Duodenal mucosa (tissue), 2 donors: ENCODE measurements around the gene NCCRP1.
"Not testable (repeated sequence)": the region's sequence is repeated elsewhere in the genome, so short reads cannot be mapped to it uniquely, and the experiment has no call there.

ENCODE experiments used
- H3K27ac ChIP-seq: one replicate; pipeline ENCODE4 v1.7.0; 2013; ENCODE audit warnings: low read depth, low read length
- H3K27me3 ChIP-seq, 2 donors: one replicate each; pipeline ENCODE4 v1.7.0; 2013; ENCODE audit warnings: low read length in 2 of 2, control low read depth in 1 of 2; ENCODE audit not compliant: insufficient read depth in 2 of 2, control insufficient read depth in 1 of 2
- H3K36me3 ChIP-seq, 2 donors: one replicate each; pipeline ENCODE4 v1.7.0; 2013; ENCODE audit warnings: low read length in 2 of 2, control low read depth in 1 of 2; ENCODE audit not compliant: insufficient read depth in 2 of 2, control insufficient read depth in 1 of 2
- H3K4me1 ChIP-seq, 2 donors: one replicate each; pipeline ENCODE4 v1.7.0; 2013; ENCODE audit warnings: low read length in 2 of 2, control low read depth in 1 of 2; ENCODE audit not compliant: insufficient read depth in 2 of 2, control insufficient read depth in 1 of 2
- H3K4me3 ChIP-seq, 2 donors: one replicate each; pipeline ENCODE4 v1.7.0; 2013; ENCODE audit warnings: low read length in 2 of 2, low read depth in 1 of 2
- H3K9ac ChIP-seq, 2 donors: one replicate each; pipeline ENCODE4 v1.7.0; 2013; ENCODE audit warnings: low read length in 2 of 2, low read depth in 1 of 2
- H3K9me3 ChIP-seq, 2 donors: one replicate each; pipeline ENCODE4 v1.7.0; 2013; ENCODE audit warnings: low read length in 2 of 2, control low read depth in 1 of 2; ENCODE audit not compliant: control insufficient read depth in 1 of 2

NCCRP1 gene

DNA sequence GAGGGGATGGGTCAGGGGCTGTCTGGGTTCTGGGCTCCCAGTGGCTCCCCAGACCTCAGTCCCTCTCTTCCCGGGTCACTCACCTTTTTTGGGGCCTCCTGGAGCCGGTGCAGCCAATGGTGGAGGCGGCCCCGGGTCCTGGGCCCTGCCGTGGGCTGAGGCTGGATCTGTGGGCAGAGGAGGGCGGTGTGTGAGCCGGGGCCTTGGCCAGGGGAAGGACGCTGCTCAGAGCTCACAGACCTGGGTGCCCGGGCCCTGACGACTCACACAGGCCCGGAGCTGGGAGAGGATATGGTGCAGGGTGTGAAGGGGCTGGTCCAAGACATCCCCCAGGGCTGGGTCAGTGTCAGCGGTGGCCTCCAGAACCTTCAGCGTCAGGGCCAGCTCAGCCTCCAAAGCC is 47.0 kb downstream of the NCCRP1 start:
- not testable (repeated sequence) for H3K4me1 ChIP-seq, H3K9ac ChIP-seq, H3K27ac ChIP-seq, H3K36me3 ChIP-seq, H3K4me3 ChIP-seq, H3K9me3 ChIP-seq, H3K27me3 ChIP-seq

DNA sequence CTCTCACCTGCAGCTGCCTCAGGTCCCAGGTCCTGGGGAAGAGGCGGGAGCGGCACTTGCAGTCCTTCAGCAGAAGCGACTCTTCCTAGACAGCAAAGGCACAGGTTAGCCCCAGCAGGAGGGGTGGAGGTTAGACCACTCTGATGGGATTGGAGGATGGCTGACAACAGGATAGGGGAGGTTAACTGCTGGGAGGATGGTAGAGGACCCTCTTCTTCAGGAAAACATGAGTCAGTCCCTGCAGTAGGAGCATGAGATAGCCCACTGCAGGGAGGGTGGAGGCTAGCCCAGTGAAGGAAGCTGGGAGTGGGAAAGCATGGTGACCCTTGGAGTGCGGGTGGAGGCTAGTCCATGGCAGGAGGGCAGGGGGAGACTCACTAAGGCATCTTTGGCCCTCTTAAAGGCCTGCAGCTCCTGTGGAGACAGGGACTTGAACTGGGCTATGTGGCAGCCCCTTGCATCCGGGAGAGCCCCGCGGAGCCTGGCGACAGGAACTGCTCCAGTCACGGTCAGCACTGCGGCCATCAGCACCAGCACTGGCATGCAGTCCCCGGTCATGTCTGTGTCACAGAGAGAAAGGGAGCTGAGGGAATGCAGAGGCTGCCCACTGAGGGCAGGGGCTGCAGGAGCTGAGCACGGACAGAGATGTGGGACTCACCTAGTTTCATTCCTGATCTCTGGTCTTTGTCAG is 47.8 kb downstream of the NCCRP1 start, which contains the start of gene IFNL3:
Gene IFNL3 (minus strand): TSS at position 597 of the 691 bp plus-strand sequence. CDS start 39 bp downstream, at position 558.
- H3K4me3 ChIP-seq, H3K4me1 ChIP-seq, H3K36me3 ChIP-seq, H3K9me3 ChIP-seq, H3K27ac ChIP-seq, H3K9ac ChIP-seq, H3K27me3 ChIP-seq: not testable (repeated sequence)

DNA sequence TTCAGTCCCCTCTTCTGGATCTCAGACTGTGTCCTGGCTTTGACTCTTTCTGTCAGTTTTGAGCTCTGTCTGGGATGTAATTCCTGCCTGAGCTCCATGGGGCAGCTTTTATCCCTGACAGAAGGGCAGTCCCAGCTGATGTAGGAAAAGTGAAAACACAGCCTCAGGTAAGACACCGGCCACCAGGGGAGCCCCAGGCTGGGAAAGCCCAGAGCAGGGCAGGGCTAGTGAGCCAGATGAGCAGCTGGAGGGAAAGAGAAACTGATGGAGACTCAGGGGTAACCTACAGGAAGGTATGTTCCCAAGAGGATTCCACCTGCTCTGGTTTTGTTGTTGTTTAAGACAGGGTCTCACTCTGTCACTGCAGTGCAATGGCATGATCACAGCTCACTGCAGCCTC is 48.4 kb downstream of the NCCRP1 start:
- not testable (repeated sequence) for H3K27me3 ChIP-seq, H3K4me3 ChIP-seq, H3K9ac ChIP-seq, H3K27ac ChIP-seq, H3K9me3 ChIP-seq, H3K36me3 ChIP-seq, H3K4me1 ChIP-seq

DNA sequence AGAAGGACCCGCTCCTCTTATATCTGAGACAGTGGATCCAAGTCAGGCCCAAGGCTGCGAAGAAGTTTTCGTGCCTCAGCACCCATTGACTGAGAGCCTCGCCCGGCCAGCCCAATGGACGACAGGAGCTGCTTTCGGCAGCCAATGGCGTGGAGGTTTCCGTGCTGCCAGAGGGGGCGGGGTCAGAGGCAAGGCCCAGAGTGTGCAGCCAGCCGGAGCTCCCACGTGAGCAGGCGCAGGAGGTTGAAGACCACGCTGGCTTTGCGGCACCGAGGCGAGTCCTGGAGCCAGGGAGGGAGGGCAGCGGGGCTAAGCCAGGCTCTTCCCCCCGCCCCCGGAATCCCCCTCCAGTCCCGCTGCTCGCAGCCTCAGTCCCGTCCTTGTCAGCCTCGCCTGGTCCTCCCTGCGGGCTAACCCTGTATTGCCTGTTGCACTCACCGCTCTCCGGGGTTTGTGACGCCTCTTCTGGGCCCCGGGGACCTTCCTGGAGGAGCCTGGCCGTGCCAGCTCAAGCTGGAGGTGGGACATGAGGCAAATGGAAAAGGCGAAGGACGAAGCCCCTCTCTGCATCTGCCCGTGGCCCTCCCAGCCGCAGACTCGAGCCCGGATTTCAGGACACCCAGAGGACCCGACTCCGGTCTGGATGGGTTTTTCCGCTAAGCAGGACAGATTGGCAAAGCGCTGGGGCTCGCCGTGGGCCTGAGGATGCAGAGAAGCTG is 50.3 kb downstream of the NCCRP1 start:
- Histone ChIP-seq H3K27me3 (peaks cover 7 to 9% of the 10 kb centered on the region in 2 donors), H3K4me1 (no peaks in the 10 kb centered on the region), H3K9me3 (no peaks in the 10 kb centered on the region), H3K36me3 (no peaks in the 10 kb centered on the region), H3K4me3 (no peak overlapping the region), H3K9ac (no peak overlapping the region), H3K27ac (no peak overlapping the region)

- Histone ChIP-seq H3K27ac (no peak overlapping the region), H3K4me3 (no peak overlapping the region), H3K9me3 (no peaks in the 10 kb centered on the region), H3K36me3 (no peaks in the 10 kb centered on the region), H3K9ac (no peak overlapping the region), H3K27me3 (peaks cover 7 to 9% of the 10 kb centered on the region in 2 donors), H3K4me1 (no peaks in the 10 kb centered on the region)
These were observed 51.2 kb downstream of the NCCRP1 start for GRCh38 chr19:39247701-39248664.

DNA sequence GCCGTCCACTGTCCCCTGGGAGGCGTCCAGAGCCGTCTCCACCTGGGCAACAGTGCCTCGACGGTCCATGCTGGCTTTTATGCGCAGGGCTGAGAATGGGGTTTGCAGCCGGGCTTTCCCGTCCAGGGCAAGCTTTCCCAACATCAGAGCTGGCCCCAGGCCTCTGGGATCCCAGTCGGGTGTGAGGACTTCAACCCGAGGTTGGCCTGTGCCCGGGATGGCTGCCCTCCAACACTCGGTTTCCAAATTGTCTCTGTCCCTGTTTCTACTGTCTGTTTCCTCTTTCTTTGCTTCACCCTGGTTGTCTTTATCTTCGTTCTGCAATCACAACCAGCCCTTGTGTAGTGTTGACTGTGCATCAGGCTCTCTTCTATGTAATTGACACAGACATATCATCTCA is 52.0 kb downstream of the NCCRP1 start, which contains the start of gene IFNL4:
Gene IFNL4 (minus strand): TSS at position 51 of the 400 bp plus-strand sequence.
- no peak within 1 kb of the TSS for H3K4me3 ChIP-seq
- H3K9ac ChIP-seq = no peak within 1 kb of the TSS
- H3K9me3 ChIP-seq = no peaks in the 10 kb centered on the region
- no peaks in the 10 kb centered on the region for H3K36me3 ChIP-seq
- H3K4me1 ChIP-seq = no peaks in the 10 kb centered on the region
- H3K27me3 ChIP-seq = peaks cover 7 to 9% of the 10 kb centered on the region in 2 donors
- no peak within 1 kb of the TSS for H3K27ac ChIP-seq

GRCh38 chr19:39251081-39251480 is 54.3 kb downstream of the NCCRP1 start:
- H3K27me3 ChIP-seq = peaks cover 7 to 9% of the 10 kb centered on the region in 2 donors
- peaks cover 11% of the 10 kb centered on the region in 2 donors for H3K4me1 ChIP-seq
- no peak overlapping the region for H3K4me3 ChIP-seq
- no peak overlapping the region for H3K9ac ChIP-seq
- no peaks in the 10 kb centered on the region for H3K9me3 ChIP-seq
- no peak overlapping the region for H3K27ac ChIP-seq
- H3K36me3 ChIP-seq = no peaks in the 10 kb centered on the region
